ENCODE measurements around the gene FXYD6.

FXYD6 gene

GRCh38 chr11:117874253-117874909 is 2.1 kb downstream of the FXYD6 start:
- TF ChIP-seq EZH2 (optimal IDR thresholded peaks at IDR 0.05; ENCODE audit: low read depth, low read length) = no peak
- no peak for TF ChIP-seq CTCF (IDR thresholded peaks at IDR 0.05; ENCODE audit: low read length)
- TF ChIP-seq EZH2phosphoT487 (IDR thresholded peaks at IDR 0.05; ENCODE audit: low read length) = no peak
- H3K4me2 ChIP-seq (ENCODE audit: low read depth, low read length) = peak overlapping the region; percentile 45
- H3K4me1 ChIP-seq (ENCODE audit: low read length) = peaks cover 7% of the 10 kb centered on the region; the same call in 1 of the 2 replicates
- no peak for DNase-seq
- H2AFZ ChIP-seq (ENCODE audit: low read length) = no peak overlapping the region
- no peaks in the 10 kb centered on the region for H3K79me2 ChIP-seq (ENCODE audit: low read length)
- no peak overlapping the region; the same call in 1 of the 2 replicates for H3K4me3 ChIP-seq (ENCODE audit: low read length)
- H3F3A ChIP-seq (ENCODE audit: insufficient read depth, low read length) = no peaks in the 10 kb centered on the region
- no peaks in the 10 kb centered on the region for H3K9me3 ChIP-seq (replicated peaks; ENCODE audit: insufficient read depth, low read length)
- H3K27ac ChIP-seq (ENCODE audit: low read length) = no peak overlapping the region
- peaks cover 82% of the 10 kb centered on the region for H3K27me3 ChIP-seq (replicated peaks; ENCODE audit: insufficient read depth, low read length)
- H3K9me2 ChIP-seq (replicated peaks; ENCODE audit: insufficient read depth, low read length) = no peaks in the 10 kb centered on the region
- H3K36me3 ChIP-seq (replicated peaks; ENCODE audit: insufficient read depth, low read length) = no peaks in the 10 kb centered on the region
- H4K20me1 ChIP-seq (ENCODE audit: insufficient read depth, low read length) = peaks cover 3% of the 10 kb centered on the region; the same call in 1 of the 2 replicates
- no peak overlapping the region for H3K9ac ChIP-seq (ENCODE audit: low read length)

GRCh38 chr11:117873828-117874125 is 2.7 kb downstream of the FXYD6 start:
- Histone ChIP-seq H4K20me1 (ENCODE audit: insufficient read depth, low read length) (peaks cover 3% of the 10 kb centered on the region; the same call in 1 of the 2 replicates), H3K9me2 (replicated peaks; ENCODE audit: insufficient read depth, low read length) (no peaks in the 10 kb centered on the region), H3K4me1 (ENCODE audit: low read length) (peaks cover 7% of the 10 kb centered on the region; the same call in 1 of the 2 replicates), H3K4me2 (ENCODE audit: low read depth, low read length) (peak overlapping the region; percentile 45; the same call in 1 of the 2 replicates), H3K36me3 (replicated peaks; ENCODE audit: insufficient read depth, low read length) (no peaks in the 10 kb centered on the region), H3K4me3 (ENCODE audit: low read length) (no peak overlapping the region), H3F3A (ENCODE audit: insufficient read depth, low read length) (no peaks in the 10 kb centered on the region), H3K9me3 (replicated peaks; ENCODE audit: insufficient read depth, low read length) (no peaks in the 10 kb centered on the region), H3K27ac (ENCODE audit: low read length) (no peak overlapping the region), H3K9ac (ENCODE audit: low read length) (no peak overlapping the region), H2AFZ (ENCODE audit: low read length) (no peak overlapping the region), H3K27me3 (replicated peaks; ENCODE audit: insufficient read depth, low read length) (peaks cover 78% of the 10 kb centered on the region), H3K79me2 (ENCODE audit: low read length) (no peaks in the 10 kb centered on the region)
- TF ChIP-seq EZH2phosphoT487 (IDR thresholded peaks at IDR 0.05; ENCODE audit: low read length) (no peak), CTCF (IDR thresholded peaks at IDR 0.05; ENCODE audit: low read length) (no peak), EZH2 (optimal IDR thresholded peaks at IDR 0.05; ENCODE audit: low read depth, low read length) (no peak)
- no peak for DNase-seq

GRCh38 chr11:117872975-117873827 is 3.3 kb downstream of the FXYD6 start:
- Histone ChIP-seq H3K4me3 (ENCODE audit: low read length) (no peak overlapping the region), H3K4me1 (ENCODE audit: low read length) (peaks cover 7% of the 10 kb centered on the region; the same call in 1 of the 2 replicates), H3K9me2 (replicated peaks; ENCODE audit: insufficient read depth, low read length) (no peaks in the 10 kb centered on the region), H3K79me2 (ENCODE audit: low read length) (no peaks in the 10 kb centered on the region), H4K20me1 (ENCODE audit: insufficient read depth, low read length) (peaks cover 3% of the 10 kb centered on the region; the same call in 1 of the 2 replicates), H3K9me3 (replicated peaks; ENCODE audit: insufficient read depth, low read length) (no peaks in the 10 kb centered on the region), H3K27me3 (replicated peaks; ENCODE audit: insufficient read depth, low read length) (peaks cover 78% of the 10 kb centered on the region), H3F3A (ENCODE audit: insufficient read depth, low read length) (no peaks in the 10 kb centered on the region), H3K4me2 (ENCODE audit: low read depth, low read length) (peak overlapping the region; percentile 12; the same call in 1 of the 2 replicates), H3K9ac (ENCODE audit: low read length) (no peak overlapping the region), H3K27ac (ENCODE audit: low read length) (no peak overlapping the region), H2AFZ (ENCODE audit: low read length) (no peak overlapping the region), H3K36me3 (replicated peaks; ENCODE audit: insufficient read depth, low read length) (no peaks in the 10 kb centered on the region)
- no peak for TF ChIP-seq CTCF (IDR thresholded peaks at IDR 0.05; ENCODE audit: low read length)
- no peak for TF ChIP-seq EZH2 (optimal IDR thresholded peaks at IDR 0.05; ENCODE audit: low read depth, low read length)
- TF ChIP-seq EZH2phosphoT487 (IDR thresholded peaks at IDR 0.05; ENCODE audit: low read length) = no peak
- peak; percentile 48 for DNase-seq
